CD4-positive, alpha-beta T cell treated with Interleukin-21 for 1 hour (primary cell): Measurements from ENCODE around the gene WAC.
"Not testable (repeated sequence)": the region's sequence is repeated elsewhere in the genome, so short reads cannot be mapped to it uniquely, and the experiment has no call there.

Source experiments
- DNase-seq: peaks from one replicate; pipeline ENCODE4 v3.0.0-alpha.2; 2020

Gene WAC

DNA sequence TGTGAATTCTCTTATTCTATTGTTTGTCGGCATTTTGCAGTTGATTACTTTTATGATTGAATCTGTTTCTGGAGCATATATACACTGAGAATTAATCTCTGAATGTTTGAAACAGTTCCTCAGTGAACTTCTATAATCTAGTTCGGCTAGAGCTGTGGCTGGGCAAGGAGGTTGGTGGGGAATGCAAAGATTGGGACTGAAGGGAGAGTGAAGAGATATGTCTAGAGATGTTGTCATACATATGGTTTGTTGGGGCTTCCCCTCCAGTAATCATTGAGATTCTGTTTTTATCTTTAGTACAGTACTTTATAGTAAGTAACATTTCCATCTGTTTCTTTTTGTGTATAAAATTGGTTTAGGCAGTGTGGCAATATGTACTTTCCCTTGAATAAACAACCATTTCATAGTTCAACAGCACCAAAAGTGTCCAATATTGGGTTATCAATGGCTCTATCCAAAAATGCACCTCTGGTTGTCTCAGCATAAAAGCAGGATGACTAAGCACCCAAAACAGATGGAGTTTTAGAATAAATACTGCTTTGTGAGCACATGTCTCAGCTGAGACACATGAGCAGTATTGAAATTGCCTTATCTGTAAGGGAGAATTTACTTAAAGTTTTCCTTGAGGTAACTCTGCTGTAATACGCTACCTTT is 36.7 kb downstream of the WAC start:
- no peak for DNase-seq

DNA sequence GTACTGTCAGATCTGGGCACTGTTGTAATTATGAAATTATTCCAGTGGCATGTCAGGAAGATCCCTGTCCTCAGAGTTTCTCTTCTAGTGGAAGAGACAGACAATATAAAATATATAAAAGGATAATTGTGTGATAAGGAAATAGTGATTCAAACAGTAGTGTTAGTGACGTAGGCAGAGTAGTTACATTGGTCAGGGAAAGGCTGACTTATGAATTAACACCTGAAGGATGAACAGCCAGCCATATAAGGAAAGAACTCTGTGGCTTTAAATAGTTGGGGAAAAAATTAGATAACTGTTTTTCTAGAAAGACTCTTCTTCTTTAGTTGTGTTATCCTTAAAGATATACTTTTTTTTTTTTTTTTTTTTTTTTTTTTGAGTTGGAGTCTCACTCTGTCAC is 37.7 kb downstream of the WAC start:
- no peak for DNase-seq

DNA sequence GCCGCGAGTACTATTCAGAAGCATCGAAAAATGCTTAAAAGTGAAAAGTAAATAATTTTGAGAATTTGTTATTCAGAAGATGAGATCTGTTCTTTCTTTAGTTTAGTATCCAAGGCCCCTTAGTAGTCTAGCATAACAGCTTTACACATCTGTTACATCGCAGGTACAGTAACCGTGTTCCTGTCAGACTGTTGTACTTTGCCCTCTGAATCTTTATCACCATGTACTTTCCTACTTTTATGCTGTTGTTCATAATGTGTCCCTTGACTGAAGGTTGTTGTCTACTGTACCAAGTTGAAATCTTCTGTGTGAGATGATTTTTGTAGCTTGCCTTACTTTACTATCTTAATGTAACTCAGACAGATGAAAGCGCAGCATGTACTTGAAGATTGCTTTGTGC is 38.3 kb downstream of the WAC start:
- no peak for DNase-seq

DNA sequence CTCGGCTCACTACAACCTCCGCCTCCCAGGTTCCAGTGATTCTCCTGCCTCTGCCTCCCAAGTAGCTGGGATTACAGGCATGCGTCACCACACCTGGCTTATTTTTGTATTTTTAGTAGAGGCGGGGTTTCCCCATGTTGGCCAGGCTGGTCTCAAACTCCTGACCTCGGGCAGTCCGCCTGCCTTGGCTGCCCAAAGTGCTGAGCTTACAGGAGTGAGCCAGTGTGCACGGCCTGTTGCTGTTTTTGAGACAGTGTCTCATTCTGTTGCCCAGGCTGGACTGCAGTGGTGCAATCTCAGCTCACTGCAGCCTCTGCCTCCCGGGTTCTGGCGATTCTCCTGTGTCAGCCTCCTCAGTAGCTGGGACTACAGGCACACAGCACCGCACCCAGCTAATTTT is 41.3 kb downstream of the WAC start:
- not testable (repeated sequence) for DNase-seq

DNA sequence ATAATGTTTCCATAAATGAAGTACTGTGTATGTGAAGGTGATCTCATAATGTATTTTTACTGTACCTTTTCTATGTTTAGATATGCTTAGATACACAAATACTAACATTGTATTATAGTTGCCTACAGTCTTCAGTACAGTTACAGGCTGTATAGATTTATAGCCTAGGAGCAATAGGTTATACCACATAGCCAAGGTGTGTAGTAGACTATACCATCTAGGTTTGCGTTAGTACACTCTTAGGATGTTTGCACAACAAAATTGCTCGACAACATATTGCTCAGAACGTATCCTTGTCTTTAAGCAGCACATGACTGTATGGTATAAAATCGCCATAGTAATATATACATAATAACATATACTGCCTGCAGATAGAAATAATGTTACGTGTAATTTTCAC is 42.9 kb downstream of the WAC start:
- DNase-seq, result no peak

DNA sequence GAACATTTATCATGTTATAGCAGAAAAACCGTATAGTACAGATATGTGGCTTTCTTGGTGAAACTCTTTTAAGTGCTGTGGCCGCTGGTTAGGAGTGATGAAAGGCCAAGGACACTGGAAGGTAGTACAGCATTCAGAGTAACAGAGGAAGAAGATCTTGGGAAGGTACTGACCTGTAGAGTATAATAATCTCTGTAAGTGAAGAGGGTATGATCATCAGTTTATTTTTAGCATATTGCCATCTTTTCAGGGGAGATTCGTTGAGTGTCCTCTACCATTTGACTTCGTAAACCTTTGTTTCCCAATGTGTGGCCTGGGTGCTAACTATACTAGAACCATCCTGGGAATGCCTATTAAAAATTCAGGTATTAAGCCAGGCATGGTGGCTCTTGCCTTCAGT is 44.6 kb downstream of the WAC start:
- no peak for DNase-seq

DNA sequence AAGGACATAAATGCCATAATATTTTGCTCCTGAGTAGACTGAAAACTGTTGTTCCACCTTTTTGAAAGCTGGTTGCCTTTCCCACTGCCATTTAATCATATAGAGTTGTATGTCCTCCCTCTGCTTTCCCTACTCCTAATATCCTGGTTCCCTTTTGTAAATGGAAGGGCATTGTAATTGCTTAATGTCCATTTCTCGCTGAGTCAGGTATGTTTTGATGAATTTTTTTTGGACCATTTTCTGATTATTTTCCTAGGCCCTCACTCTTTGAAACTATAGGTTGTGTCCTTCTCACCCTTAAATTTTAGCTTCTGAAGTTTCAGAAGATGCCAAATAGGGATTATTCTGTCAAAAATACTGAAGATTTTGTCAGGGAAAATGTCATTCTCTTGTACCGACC is 45.5 kb downstream of the WAC start:
- no peak for DNase-seq

DNA sequence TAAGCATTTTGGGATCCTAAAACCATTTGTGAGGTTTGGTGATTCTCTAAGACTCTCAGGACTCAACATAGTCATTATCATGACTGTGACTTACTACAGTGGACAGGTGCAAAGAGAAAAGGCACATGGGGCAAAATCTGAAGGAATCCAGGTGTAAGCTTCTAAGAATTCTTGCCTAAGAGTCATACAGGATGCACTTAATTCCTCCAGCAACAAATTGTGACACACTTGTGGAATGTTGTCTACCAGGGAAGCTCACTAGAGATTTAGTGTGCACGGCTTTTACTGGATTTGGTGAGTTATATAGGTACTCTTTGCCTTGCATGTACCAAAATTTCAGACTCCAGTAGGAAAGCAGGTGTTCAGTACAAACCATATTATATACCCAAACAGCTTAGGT is 47.9 kb downstream of the WAC start:
- no peak for DNase-seq

DNA sequence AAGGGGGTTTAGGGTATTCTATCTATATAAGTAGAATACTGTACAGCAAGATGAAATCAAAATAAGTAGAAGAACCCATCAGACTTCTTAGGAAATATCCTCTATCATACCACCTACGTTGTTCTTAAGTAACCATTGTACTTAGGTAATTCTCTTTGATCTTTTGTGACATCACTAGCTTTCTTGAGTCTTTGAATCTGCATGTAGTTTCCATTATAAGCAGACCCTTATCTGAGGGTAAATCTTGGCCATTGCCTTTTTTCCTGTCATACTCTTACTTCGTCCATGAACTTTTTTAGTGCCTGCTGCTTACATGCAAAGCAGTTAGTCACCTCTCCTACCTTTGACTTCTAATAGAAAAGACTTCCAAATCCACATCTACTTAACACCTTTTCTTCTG is 49.0 kb downstream of the WAC start:
- DNase-seq, result no peak

DNA sequence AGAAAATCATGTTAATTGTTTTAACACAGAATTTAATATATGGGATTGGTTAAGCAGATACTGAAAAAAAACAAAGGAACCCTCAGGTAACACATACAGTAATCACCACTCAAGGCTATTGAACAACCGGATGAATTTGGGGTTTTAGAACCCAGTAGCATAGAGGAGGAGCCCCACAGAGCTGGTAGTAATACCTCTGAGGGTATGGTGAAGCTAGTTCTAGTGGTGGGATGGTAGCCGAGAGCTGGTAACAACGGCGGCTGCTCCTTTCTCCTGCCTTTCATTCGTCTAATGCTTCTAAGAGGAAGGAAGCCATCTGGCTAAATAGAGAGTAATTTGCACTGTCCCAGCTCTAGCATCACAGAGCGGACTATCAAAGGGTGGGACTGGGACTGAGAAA is 52.2 kb downstream of the WAC start:
- DNase-seq, result no peak

DNA sequence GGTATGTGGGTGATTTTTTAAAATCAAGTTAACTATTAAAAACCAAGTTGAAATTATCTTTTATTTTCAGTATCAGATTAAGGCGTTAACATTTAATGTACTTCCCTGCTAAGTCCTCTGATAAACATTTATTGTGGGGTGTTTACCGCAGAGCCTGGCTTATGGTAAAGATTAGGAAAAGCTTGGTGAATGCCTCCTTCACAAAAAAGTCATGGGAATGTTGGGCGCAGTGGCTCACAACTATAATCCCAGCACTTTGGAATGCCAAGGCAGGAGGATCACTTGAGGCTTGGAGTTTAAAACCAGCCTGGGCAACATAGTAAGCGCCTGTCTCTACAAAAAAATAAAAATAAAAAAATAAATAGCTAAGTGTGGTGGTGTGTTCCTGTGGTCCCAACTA is 53.3 kb downstream of the WAC start:
- DNase-seq, result no peak

DNA sequence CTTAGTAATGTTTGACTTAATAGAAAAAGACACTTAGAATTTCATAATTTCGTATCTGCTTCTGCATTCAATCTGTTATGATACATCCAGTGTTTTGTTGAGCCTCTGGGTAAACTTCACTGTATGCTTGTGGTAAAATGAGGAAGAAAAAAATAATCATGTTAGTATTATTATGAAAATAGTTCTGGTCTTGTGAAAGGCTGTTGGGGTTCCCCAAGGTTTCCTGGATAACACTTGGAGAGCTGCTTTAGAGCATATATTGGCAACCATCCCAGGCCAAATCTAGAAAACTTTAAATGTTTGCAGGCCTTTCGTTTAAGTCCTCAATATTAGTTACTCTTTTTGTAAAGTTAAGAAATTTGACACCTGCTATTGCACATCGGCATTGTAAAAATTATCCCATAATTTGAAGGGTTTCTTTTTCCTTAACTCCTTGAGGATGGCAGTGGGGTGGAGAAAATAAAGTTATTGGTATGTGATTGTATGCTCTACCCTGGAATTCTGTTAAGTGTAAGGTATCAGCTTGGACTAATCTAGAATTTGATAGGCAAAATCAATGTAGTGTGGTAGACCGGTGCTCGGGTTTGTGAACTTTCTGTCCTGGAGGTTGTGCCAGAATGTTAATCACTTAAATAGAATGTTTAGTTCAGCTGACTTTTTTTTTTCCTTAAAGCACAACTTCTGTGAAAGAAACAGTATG is 54.5 kb downstream of the WAC start:
- no peak for DNase-seq

DNA sequence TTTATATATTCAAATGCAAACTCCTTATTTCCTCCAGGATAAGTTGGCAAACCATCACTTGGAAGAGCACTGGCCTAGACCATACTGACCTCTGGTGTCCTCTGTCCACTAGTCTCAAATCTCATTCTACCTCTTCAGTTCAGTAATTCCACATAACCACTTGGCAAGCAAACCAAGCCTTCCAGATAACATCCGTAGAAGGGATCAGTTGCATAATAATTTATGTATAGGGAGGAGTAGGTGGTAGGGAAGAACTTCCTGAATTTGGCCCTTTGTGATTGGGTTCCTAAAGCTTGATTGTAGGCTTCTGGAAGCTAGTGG is 55.0 kb downstream of the WAC start:
- DNase-seq, result no peak

DNA sequence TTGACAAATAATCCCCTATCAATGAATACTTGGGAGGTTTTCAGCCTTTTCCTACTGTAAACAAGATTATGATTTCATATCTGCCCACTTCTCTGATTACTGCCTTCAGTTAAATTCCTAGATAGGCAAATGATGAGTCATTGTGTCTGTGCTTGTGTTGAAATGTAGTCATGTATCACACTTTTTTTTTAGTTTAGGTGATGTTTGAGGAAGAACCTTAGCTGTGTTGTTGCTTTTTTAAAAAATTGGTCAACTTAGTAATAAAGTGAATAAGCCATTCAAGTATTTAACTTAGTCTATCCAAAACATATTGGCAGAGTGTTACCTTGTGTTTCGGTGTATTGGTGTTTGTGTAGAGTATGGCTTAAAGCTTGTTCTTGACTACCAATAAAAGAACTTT is 60.0 kb downstream of the WAC start:
- DNase-seq, result no peak

DNA sequence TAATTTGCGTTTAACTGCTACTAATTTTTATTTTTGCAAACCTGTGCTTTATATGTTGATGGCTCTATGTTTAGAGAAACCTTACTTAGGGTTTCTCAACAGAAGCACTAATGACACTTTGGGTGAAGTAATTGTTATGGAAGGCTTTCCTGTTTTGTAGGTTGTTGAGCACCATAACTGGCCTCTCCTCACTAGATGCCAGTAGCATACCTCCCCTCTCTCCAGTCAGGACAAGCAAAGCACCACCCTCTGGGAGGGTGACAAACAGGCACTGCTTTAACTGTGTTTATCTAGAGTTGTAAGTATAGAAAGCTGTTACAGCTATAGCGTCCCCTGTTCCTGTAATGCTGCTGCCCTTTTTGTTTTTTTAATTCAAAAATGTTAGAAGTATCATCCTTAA is 60.9 kb downstream of the WAC start:
- no peak for DNase-seq

DNA sequence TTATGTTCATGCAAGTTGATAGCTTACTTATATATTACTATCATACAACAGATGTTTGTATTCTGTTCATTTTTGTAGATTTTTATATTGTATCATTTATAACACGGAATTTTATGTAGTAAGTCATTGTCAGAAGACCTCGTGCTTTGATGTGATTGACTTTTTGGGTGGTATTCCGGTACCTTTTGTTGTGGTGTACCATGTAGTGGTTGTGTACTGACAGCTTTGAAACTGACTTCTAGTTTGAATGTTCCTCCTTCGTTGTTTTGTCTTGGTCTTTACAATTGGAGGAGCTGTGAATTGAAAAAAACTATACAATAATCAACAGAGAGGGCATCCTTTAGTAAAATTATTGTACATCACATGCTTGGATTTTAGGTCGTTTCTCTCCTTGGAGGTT is 61.5 kb downstream of the WAC start:
- DNase-seq, result peak; percentile 52

DNA sequence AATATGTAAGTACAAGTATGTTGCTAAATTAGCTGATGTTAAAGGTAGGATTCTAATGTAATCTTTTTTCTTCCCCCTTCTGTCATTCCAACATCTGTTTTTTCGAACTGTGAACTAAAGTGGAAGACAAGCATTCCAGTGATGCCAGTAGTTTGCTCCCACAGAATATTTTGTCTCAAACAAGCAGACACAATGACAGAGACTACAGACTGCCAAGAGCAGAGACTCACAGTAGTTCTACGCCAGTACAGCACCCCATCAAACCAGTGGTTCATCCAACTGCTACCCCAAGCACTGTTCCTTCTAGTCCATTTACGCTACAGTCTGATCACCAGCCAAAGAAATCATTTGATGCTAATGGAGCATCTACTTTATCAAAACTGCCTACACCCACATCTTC is 62.7 kb downstream of the WAC start:
- DNase-seq, result no peak

DNA sequence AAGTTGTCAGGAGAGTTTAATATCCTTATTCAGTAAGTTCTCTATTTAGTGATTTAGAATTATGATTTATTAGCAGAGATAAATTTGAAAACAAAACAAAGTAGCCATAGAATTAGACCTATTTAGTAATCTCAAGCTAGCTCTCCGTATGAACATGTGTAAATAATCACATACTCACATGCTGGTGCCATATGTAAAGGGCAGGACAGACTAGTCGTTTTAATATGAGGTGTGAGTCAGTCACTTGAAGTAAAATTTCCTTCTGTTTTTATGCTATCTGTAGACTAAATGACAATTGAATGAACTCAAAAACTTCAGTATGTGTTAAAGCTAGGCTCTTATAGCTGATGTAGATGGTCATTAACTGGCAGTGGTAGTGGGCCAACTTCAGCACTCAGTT is 67.1 kb downstream of the WAC start:
- DNase-seq, result no peak

DNA sequence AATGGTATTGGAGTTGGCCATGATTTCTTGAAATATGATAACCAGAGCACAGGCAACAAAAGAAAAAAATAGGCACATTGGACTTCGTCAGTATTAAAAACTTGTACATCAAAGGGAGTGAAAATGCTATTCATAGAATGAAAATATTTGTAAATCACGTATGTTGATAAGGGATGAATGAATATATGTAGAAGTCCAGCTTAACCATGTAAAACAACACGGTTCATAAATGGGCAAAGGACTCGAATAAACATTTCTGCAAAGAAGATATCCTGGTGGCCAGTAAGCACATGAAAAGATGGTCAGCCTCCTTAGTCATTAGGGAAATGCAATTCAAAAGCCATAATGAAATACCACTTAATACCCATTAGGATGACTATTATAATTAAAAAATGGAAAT is 68.1 kb downstream of the WAC start:
- DNase-seq, result no peak

DNA sequence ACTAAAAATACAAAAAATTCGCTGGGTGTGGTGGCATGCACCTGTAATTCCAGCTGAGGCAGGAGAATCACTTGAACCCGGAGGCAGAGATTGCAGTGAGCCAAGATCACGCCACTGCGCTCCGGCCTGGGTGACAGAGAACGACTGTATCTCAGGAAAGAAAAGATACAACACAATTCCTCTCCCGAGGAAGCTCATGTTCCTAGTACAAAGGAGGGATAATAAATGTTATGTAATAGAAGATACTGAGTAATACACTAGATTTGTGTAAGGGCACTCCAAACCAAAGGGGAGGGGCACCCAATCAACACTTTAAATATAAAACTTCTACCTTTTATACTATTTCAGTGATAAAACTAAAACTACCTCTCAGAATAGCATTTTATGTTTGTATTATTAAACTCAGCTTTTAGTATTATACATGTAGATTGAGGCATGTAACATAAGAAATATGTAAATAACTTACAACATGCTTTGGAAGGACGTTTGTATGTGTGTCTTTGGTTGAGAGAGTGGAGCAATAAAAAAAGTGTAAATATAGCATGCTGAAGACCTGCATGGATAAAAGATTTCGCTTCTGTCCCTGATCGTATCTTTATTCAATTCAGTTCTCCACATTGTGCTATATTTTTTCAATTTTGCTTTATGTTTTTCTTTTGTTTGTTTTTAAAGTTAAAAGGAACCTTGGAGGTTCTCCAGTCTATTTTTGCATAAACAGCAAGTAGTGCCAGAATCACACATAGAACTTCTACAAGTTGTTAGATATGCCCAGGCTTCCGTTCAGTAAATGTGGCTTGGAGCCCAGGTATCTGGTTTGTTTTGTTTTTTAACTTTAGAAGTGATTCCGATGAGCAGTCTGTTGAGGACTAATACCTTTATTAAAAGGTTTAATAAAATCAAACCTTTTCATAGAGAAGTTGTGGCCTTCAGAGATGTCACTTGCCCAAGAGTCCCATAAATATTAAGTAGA is 71.9 kb downstream of the WAC start:
- DNase-seq, result no peak

DNA sequence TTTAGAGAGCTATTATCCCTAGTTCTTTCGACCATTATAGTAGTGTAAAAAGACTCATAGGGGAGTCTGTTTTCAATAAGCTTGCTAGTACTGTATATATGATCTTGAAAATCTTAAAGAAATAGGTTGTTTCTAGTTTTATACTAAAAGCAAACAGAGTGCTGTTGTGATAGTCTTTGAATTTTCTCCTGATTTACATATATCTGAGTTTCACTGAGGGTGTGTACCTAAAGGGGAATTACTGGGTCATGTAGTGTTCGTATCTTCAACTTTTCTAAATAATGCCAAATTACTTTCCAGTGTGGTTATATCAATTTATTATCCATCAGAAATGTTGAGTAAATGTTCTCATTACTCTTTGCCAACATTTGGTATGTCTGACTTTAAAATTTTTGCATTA is 73.7 kb downstream of the WAC start:
- no peak for DNase-seq

DNA sequence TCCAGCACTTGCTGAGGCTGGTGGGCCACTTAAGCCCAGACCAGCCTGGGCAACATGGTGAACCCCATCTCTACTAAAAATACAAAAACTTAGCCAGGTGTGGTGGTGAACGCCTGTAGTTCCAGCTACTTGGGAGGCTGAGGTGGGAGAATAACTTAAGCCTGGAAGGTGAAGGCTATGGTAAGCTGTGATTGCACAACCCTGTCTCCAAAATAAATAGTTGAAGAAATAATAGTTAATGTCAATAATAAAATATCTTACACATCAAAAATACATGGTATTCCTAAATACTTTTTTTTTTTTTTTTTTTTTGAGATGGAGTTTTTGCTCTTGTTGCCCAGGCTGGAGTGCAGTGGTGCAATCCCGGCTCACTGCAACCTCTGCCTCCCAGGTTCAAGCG is 76.7 kb downstream of the WAC start:
- DNase-seq, result not testable (repeated sequence)

DNA sequence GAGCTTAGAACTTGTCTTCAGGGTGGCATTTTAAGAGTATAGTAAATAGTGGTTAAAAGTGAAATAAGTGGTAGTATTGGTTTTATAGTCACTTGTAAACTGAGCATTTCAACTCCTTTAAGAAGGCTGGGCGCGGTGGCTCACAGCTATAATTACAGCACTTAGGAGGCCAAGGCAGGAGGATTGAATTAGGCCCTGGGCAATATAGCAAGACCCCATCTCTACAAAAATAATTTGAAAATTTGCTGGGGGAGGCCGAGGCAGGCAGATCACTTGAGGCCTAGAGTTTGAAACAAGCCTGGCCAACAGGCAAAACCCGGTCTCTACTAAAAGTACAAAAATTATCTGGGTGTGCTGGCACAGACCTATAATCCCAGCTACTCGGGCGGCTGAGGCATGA is 80.0 kb downstream of the WAC start:
- DNase-seq, result no peak

DNA sequence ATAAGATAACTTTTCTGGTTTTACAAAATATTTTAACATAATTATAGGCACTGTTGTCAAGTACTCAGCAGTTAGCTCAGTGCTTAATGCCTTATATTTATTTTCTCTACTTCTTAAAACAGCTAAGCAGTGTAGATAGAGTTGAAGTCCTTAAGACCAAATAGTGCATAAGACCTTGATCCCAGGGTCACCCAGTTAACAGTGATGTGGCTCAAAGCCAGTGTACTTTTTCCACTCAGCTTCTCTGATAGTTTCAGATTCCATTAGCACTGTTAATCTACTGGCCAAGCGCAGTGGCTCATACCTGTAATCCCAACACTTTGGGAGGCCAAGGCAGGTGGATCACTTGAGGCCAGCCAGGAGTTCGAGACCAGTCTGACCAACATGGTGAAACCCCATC is 83.6 kb downstream of the WAC start:
- no peak for DNase-seq
